ENCODE results near the gene GFI1. TPM values are rescaled to one million over a fixed set of nuclear protein-coding genes. Genes with fewer than 3 reads are reported as not detected.

Gene GFI1
- total RNA-seq (ENCODE audit: low replicate concordance): 0.38 TPM in 1 of 2 replicates, not detected in the other

DNA sequence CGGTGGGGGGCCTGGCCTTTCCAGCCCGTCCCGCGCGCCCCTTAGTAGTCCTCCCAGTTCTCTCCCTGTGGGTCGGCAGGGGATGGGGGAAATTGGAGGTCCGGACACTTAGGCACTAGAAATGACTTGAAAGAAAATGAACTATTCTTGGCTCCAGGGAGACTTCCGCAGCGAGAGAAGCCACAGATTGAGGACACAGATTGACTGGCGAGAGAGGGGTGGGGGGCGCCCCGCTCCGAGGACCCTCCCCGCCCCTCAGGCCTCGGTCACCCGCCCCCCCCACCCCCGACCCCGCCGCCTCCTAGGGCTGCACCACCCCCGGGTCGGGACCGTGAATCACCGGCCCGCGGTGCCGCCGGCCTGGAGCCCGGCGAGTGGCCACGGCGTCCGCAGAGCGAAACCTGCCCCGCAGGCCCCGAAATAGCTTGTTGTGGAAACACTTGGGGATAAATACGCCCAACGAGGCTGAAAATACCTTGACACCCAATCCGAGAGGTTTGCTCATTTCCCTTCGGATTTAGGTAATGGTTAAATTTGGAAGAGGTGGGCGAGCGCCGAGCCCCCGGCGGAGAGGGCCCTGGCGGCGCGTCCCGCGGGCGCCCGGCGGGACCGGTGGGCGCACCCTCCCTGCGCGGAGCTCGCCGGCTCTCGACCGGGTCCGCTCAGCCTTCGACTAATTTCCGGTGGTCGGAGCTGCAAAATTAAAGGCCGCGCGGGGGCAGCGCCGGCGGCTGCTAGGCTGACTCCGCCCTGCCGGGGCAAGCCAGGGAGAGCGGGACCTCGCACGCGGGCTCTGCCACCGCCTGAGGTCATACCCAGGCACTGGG lies at the start of gene GFI1:
Gene GFI1 (minus strand): TSS at position 675 of the 827 bp plus-strand sequence. CDS start 3,438 bp downstream, outside the sequence.

Other genes starting within 250 kb of the GFI1 start
- 2.7 and 6.2 TPM in 2 replicates for gene GLMN, start 187.9 kb downstream of the GFI1 start, total RNA-seq (ENCODE audit: low replicate concordance)
- gene RPAP2, start 187.9 kb downstream of the GFI1 start, total RNA-seq (ENCODE audit: low replicate concordance): 7.3 and 7.4 TPM in 2 replicates

All from smooth muscle cell of the coronary artery (primary cell).